AG10803 (cell line): Measurements from ENCODE around the gene PPP1R14C.

Source experiments
- DNase-seq: peaks from one replicate; pipeline ENCODE4 v3.0.0; 2010; ENCODE audit warnings: low read depth
- H3K4me3 ChIP-seq: 2 replicates; pipeline ENCODE4 v1.5.1; 2011; ENCODE audit warnings: mild to moderate bottlenecking, low read length, control low read depth
- TF ChIP-seq, protein P1 (sequence below): conservative IDR thresholded peaks from 2 replicates; pipeline ENCODE4 v1.5.1; 2011; ENCODE audit warnings: mild to moderate bottlenecking, low read length, control low read depth, inconsistent platforms

The PPP1R14C gene

GRCh38 chr6:150144294-150144868, 1.5 kb downstream of the PPP1R14C start:
- peak; percentile 36 for DNase-seq
- peak overlapping the region; percentile 65 for H3K4me3 ChIP-seq
- TF ChIP-seq, protein P1, sequence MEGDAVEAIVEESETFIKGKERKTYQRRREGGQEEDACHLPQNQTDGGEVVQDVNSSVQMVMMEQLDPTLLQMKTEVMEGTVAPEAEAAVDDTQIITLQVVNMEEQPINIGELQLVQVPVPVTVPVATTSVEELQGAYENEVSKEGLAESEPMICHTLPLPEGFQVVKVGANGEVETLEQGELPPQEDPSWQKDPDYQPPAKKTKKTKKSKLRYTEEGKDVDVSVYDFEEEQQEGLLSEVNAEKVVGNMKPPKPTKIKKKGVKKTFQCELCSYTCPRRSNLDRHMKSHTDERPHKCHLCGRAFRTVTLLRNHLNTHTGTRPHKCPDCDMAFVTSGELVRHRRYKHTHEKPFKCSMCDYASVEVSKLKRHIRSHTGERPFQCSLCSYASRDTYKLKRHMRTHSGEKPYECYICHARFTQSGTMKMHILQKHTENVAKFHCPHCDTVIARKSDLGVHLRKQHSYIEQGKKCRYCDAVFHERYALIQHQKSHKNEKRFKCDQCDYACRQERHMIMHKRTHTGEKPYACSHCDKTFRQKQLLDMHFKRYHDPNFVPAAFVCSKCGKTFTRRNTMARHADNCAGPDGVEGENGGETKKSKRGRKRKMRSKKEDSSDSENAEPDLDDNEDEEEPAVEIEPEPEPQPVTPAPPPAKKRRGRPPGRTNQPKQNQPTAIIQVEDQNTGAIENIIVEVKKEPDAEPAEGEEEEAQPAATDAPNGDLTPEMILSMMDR, result no peak

- DNase-seq, result no peak
- H3K4me3 ChIP-seq, result no peak overlapping the region
- TF ChIP-seq, protein P1, result no peak
These were observed 2.6 kb downstream of the PPP1R14C start for GRCh38 chr6:150145427-150145826.

GRCh38 chr6:150145830-150146229, 3.0 kb downstream of the PPP1R14C start:
- TF ChIP-seq, protein P1, result no peak
- no peak for DNase-seq
- no peak overlapping the region for H3K4me3 ChIP-seq

DNA sequence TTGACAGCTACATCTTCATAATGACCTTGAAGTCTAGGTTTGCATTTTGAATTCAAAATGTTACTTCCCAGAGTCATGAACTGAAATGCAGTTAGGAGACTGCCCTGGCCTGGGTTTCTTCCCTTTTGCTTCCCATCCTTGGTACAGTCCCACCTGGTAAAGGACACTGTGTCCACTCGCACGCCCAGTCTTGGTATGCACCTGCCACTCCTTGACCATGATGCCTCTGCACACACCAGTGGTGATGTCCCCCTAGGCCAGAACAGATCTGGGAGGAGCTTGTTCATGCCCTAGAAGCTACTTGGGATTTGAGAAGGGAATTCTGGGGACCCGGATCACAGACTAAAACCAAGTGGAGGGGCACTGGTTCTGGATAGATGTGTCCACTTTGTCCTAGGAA, 3.6 kb downstream of the PPP1R14C start:
- TF ChIP-seq, protein P1, result no peak
- no peak for DNase-seq
- no peak overlapping the region for H3K4me3 ChIP-seq

DNA sequence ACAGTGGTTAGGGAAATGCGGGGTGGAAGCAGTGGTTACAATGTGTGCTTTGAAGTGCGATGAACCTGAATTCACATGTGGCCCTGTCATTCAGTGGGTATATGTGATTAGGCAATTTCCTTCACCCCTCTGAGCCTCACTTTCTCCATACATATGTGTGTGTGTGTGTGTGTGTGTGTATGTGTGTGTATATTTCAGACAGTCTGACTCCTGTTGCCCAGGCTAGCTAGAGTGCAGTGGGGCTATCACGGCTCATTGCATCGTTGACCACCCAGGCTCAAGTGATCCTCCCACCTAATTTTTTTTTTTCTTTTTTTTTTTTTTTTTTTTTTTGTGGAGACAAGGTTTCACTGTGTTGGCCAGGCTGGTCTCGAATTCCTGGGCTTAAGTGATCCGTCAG, 6.3 kb downstream of the PPP1R14C start:
- no peak overlapping the region for H3K4me3 ChIP-seq
- TF ChIP-seq, protein P1, result no peak
- no peak for DNase-seq

- TF ChIP-seq, protein P1, result no peak
- no peak overlapping the region for H3K4me3 ChIP-seq
- DNase-seq, result no peak
These were observed 7.6 kb downstream of the PPP1R14C start for GRCh38 chr6:150150458-150150820.

- TF ChIP-seq, protein P1, result no peak
- no peak overlapping the region for H3K4me3 ChIP-seq
- DNase-seq, result no peak
These were observed 8.2 kb downstream of the PPP1R14C start for GRCh38 chr6:150150821-150151646.
